Astrocyte (in vitro differentiated cells and primary cell): ENCODE data around the gene CCDC66.

Source experiments
- CTCF ChIP-seq: IDR thresholded peaks from 2 replicates; pipeline ENCODE4 v1.5.1; 2011; ENCODE audit warnings: low read depth, mild to moderate bottlenecking, inconsistent platforms, low read length, moderate library complexity; ENCODE audit not compliant: insufficient read depth
- EZH2 ChIP-seq: IDR thresholded peaks from 2 replicates; pipeline ENCODE4 v1.6.1; 2012; ENCODE audit warnings: mild to moderate bottlenecking, low read length, inconsistent platforms; ENCODE audit not compliant: insufficient read depth

DNA sequence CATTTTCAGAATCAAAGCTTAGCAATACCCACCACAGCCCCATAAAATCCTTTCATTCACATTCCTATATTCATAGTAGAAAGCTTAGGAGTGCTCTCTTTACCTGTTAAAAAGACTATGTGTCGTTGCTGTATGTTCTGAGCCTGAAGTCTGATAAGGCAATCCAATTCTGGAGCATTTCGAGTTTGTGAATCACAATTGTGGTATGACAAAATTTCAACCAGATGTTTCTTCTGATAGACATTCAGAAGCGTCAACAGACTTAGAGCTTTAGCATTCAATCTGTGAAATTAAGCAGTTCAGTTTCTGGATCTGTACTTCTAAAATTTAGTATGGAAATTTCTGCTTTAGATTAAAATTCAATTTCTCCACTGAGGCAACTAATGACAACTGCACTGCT is 67.8 kb downstream of the CCDC66 start:
- TF ChIP-seq CTCF (no peak), EZH2 (no peak)
